ENCODE measurements around the gene MMP24OS.

GRCh38 chr20:35243986-35244385, 33.9 kb downstream of the MMP24OS start:
- TF ChIP-seq CTCF (conservative IDR thresholded peaks at IDR 0.05): no peak
- TF ChIP-seq ZFX (IDR thresholded peaks at IDR 0.05): no peak

Measured in C4-2B (cell line).